Right lobe of liver (tissue), 4 donors: ENCODE data around the gene RAET1E.

Experiments
- POLR2A ChIP-seq: fragments of 450-650 bp; IDR thresholded peaks from one replicate; pipeline ENCODE4 v1.6.1; 2017; ENCODE audit warnings: antibody characterized with exemption, mild to moderate bottlenecking
- TF ChIP-seq, protein P1 (sequence below), 4 donors: fragments of 200-600 bp in 3 of 4; fragments of 450-650 bp in 1 of 4; IDR thresholded peaks; one replicate each; pipeline versions ENCODE4 v1.5.1 to v1.8.0; 2016 to 2022; ENCODE audit warnings: antibody characterized with exemption in 4 of 4, mild to moderate bottlenecking in 2 of 4
- donor health status: DM: no; HTN: no; CAD: no.
- donor health status: DM: no; HTN: no; CAD: no.
- donor health status: DM: no; HTN: yes; CAD: no.

DNA sequence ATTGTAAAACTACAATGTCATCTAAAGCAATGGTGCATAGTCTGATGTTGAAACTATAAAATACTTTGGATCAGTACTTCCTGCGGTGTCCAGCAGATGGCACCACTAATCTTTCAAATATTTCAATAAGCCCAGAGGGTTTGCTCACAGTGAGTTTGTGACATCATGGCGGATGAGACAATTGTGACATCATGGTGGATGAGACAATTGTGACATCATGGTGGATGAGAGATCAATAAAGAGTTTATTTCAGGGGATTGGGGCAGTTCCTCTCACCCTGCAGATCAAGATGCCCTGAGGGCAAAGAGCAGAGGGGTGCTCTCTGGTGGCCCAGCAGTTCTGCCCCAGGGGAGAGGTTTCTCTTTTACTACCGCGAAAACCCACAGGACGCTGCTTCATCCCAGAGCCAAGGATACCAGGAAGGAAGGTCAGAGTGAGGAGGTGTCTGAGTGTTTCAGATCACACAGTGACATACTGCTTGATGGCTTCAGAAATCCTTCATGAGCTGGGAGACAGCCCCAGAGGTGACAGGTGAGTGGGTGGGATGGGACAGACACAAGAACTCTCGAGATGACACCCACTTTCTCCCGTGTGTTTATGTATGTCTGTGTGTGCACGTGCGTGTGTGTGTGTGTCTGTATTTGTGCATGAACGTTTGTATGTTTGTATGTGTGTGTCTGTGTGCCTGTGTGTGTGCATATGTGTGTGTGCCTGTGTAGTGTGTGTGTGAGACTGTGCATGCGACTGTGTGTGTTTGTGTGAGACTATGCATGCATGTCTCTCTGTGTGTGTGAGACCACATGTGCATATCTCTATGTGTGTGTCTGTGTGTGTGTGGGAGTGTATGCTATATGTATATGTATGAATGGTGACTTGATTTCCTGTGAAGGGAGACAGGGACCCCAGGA is 36.6 kb upstream of the RAET1E start:
- TF ChIP-seq, protein P1, sequence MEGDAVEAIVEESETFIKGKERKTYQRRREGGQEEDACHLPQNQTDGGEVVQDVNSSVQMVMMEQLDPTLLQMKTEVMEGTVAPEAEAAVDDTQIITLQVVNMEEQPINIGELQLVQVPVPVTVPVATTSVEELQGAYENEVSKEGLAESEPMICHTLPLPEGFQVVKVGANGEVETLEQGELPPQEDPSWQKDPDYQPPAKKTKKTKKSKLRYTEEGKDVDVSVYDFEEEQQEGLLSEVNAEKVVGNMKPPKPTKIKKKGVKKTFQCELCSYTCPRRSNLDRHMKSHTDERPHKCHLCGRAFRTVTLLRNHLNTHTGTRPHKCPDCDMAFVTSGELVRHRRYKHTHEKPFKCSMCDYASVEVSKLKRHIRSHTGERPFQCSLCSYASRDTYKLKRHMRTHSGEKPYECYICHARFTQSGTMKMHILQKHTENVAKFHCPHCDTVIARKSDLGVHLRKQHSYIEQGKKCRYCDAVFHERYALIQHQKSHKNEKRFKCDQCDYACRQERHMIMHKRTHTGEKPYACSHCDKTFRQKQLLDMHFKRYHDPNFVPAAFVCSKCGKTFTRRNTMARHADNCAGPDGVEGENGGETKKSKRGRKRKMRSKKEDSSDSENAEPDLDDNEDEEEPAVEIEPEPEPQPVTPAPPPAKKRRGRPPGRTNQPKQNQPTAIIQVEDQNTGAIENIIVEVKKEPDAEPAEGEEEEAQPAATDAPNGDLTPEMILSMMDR (IDR thresholded peaks at IDR 0.05), result peak; percentile 81 to 93 (median 84)
- no peak for TF ChIP-seq POLR2A
